WTC11 (cell line): ENCODE data around the gene GSG1L2. TPM values are rescaled to one million over a fixed set of nuclear protein-coding genes. Genes with fewer than 3 reads are reported as not detected.

Experiments
- ATAC-seq: fragments of 200-7000 bp; cut with Tn5 transposase; 2 replicates; pipeline ENCODE4 v1.10.0; 2021; ENCODE audit warnings: mild to moderate bottlenecking, moderate library complexity
- CTCF ChIA-PET: fragments of 300-600 bp; sonication (Branson Sonifier 250); formaldehyde crosslinking; loops from one replicate; lab custom pipeline; 2021; ENCODE audit warnings: antibody characterized with exemption; lab: Charles Lee
- POLR2A ChIA-PET: fragments of 350-600 bp; sonication (Branson Sonifier 250); formaldehyde crosslinking; loops from one replicate; lab custom pipeline; 2021; ENCODE audit warnings: antibody characterized with exemption; lab: Charles Lee
- DNase-seq: peaks from one replicate; pipeline ENCODE4 v3.0.0; 2021; ENCODE audit warnings: low spot score
- H3K27ac Mint-ChIP-seq: 2 replicates; pipeline ENCODE4 v1.8.0; 2021; ENCODE audit warnings: mixed read lengths
- H3K27me3 Mint-ChIP-seq: 2 replicates; pipeline ENCODE4 v1.8.0; 2021; ENCODE audit warnings: low read depth, mild to moderate bottlenecking, moderate library complexity, mixed read lengths
- H3K36me3 Mint-ChIP-seq: 2 replicates; pipeline ENCODE4 v1.8.0; 2021; ENCODE audit warnings: mixed read lengths
- H3K4me1 Mint-ChIP-seq: 2 replicates; pipeline ENCODE4 v1.8.0; 2022; ENCODE audit warnings: mixed read lengths
- H3K4me3 Mint-ChIP-seq: 2 replicates; pipeline ENCODE4 v1.8.0; 2021; ENCODE audit warnings: mild to moderate bottlenecking, moderate library complexity, mixed read lengths
- H3K9me3 Mint-ChIP-seq: 2 replicates; pipeline ENCODE4 v1.8.0; 2021; ENCODE audit warnings: mixed read lengths
- EMX1 ChIP-seq: fragments of 250-450 bp; sonication (Bioruptor Pico); IDR thresholded peaks from 2 replicates; pipeline ENCODE4 v1.8.0; 2021; ENCODE audit warnings: mild to moderate bottlenecking
- FOXJ3 ChIP-seq: sonication (generic); formaldehyde crosslinking; IDR thresholded peaks from 2 replicates; pipeline ENCODE4 v1.9.0; 2021; ENCODE audit warnings: missing genetic modification reagents, mild to moderate bottlenecking, borderline replicate concordance
- FOXP1 ChIP-seq: sonication (generic); formaldehyde crosslinking; IDR thresholded peaks from 2 replicates; pipeline ENCODE4 v1.8.0; 2022; ENCODE audit warnings: missing genetic modification reagents, mild to moderate bottlenecking, moderate library complexity, borderline replicate concordance
- GABPB1 ChIP-seq: sonication (generic); formaldehyde crosslinking; IDR thresholded peaks from 2 replicates; pipeline ENCODE4 v1.8.1; 2023; ENCODE audit warnings: mild to moderate bottlenecking, missing genetic modification reagents
- IRF2 ChIP-seq: sonication (generic); formaldehyde crosslinking; IDR thresholded peaks from 2 replicates; pipeline ENCODE4 v1.8.0; 2022; ENCODE audit warnings: low read depth, missing genetic modification reagents, borderline replicate concordance
- RELA ChIP-seq: sonication (generic); formaldehyde crosslinking; IDR thresholded peaks from 2 replicates; pipeline ENCODE4 v1.8.1; 2022; ENCODE audit warnings: missing genetic modification reagents, mild to moderate bottlenecking, borderline replicate concordance
- ZNF138 ChIP-seq: sonication (generic); formaldehyde crosslinking; conservative IDR thresholded peaks from 2 replicates; pipeline ENCODE4 v1.8.1; 2022; ENCODE audit warnings: mild to moderate bottlenecking, moderate library complexity, missing genetic modification reagents
- ZNF317 ChIP-seq: sonication (generic); formaldehyde crosslinking; IDR thresholded peaks from 2 replicates; pipeline ENCODE4 v1.8.1; 2023; ENCODE audit warnings: low read depth, mild to moderate bottlenecking, moderate library complexity, missing genetic modification reagents, borderline replicate concordance
- ZNF423 ChIP-seq: fragments of 250-450 bp; sonication (Bioruptor Pico); IDR thresholded peaks from 2 replicates; pipeline ENCODE4 v2.1.2; 2022; ENCODE audit warnings: mild to moderate bottlenecking, moderate library complexity
- total RNA-seq: library from RNA; stranded (reverse); gene quantifications from 3 replicates; pipeline ENCODE4 v1.2.3, GENCODE V29; 2021
- TF ChIP-seq, protein P1 (sequence below): fragments of 250-450 bp; sonication (Bioruptor Pico); IDR thresholded peaks from 2 replicates; pipeline ENCODE4 v1.8.0; 2021; ENCODE audit warnings: mild to moderate bottlenecking
- TF ChIP-seq, protein P2 (sequence below): sonication (generic); formaldehyde crosslinking; IDR thresholded peaks from 2 replicates; pipeline ENCODE4 v1.8.1; 2022; ENCODE audit warnings: mild to moderate bottlenecking, moderate library complexity, missing genetic modification reagents
- TF ChIP-seq, protein P3 (sequence below): sonication (generic); formaldehyde crosslinking; IDR thresholded peaks from 2 replicates; pipeline ENCODE4 v1.8.1; 2023; ENCODE audit warnings: mild to moderate bottlenecking, missing genetic modification reagents, borderline replicate concordance
- TF ChIP-seq, protein P4 (sequence below): sonication (generic); formaldehyde crosslinking; IDR thresholded peaks from 2 replicates; pipeline ENCODE4 v1.8.0; 2023; ENCODE audit warnings: missing genetic modification reagents, mild to moderate bottlenecking, borderline replicate concordance
- TF ChIP-seq, protein P5 (sequence below): sonication (generic); formaldehyde crosslinking; conservative IDR thresholded peaks from 2 replicates; pipeline ENCODE4 v1.8.1; 2022; ENCODE audit warnings: mild to moderate bottlenecking, missing genetic modification reagents
- TF ChIP-seq, protein P6 (sequence below): fragments of 250-450 bp; sonication (Bioruptor Pico); IDR thresholded peaks from 2 replicates; pipeline ENCODE4 v1.9.0; 2021; ENCODE audit warnings: mild to moderate bottlenecking
- TF ChIP-seq, protein P7 (sequence below): sonication (generic); formaldehyde crosslinking; IDR thresholded peaks from 2 replicates; pipeline ENCODE4 v1.8.1; 2022; ENCODE audit warnings: low read depth, missing genetic modification reagents, borderline replicate concordance

GSG1L2 gene
- total RNA-seq, 1 experiment from 2014 or later = not detected

DNA sequence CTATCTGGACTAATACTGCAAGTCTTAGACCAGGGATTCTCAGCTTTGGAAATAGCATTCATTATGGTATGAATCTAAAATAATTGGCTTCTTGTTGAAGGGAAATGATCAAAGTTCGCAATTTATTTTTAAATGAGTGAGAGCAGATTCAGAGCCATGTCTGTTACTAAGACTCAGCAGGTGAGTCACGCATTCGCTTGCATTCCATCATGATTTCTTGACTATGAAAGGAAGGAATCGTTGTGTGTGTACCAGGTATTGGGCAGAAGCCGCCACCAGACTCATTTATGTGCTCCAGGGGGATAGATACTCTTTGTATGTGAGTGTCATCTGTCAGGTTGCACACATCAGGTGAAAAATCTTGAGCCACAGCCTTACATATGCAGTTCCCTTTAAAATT lies 10.8 kb downstream of the GSG1L2 start:
- Mint-ChIP-seq H3K9me3 (peaks cover 10% of the 10 kb centered on the region), H3K36me3 (no peaks in the 10 kb centered on the region), H3K27ac (no peak overlapping the region), H3K27me3 (no peaks in the 10 kb centered on the region), H3K4me3 (no peak overlapping the region), H3K4me1 (no peaks in the 10 kb centered on the region)
- ATAC-seq (no peak), DNase-seq (no peak)
- ChIA-PET CTCF (no interaction called here), POLR2A (no interaction called here)
- no peak for TF ChIP-seq FOXP1
- TF ChIP-seq, protein P1, sequence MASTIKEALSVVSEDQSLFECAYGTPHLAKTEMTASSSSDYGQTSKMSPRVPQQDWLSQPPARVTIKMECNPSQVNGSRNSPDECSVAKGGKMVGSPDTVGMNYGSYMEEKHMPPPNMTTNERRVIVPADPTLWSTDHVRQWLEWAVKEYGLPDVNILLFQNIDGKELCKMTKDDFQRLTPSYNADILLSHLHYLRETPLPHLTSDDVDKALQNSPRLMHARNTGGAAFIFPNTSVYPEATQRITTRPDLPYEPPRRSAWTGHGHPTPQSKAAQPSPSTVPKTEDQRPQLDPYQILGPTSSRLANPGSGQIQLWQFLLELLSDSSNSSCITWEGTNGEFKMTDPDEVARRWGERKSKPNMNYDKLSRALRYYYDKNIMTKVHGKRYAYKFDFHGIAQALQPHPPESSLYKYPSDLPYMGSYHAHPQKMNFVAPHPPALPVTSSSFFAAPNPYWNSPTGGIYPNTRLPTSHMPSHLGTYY = no peak
- TF ChIP-seq, protein P2, sequence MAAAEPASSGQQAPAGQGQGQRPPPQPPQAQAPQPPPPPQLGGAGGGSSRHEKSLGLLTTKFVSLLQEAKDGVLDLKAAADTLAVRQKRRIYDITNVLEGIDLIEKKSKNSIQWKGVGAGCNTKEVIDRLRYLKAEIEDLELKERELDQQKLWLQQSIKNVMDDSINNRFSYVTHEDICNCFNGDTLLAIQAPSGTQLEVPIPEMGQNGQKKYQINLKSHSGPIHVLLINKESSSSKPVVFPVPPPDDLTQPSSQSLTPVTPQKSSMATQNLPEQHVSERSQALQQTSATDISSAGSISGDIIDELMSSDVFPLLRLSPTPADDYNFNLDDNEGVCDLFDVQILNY (CRISPR knock-in tag) = no peak
- TF ChIP-seq, protein P3, sequence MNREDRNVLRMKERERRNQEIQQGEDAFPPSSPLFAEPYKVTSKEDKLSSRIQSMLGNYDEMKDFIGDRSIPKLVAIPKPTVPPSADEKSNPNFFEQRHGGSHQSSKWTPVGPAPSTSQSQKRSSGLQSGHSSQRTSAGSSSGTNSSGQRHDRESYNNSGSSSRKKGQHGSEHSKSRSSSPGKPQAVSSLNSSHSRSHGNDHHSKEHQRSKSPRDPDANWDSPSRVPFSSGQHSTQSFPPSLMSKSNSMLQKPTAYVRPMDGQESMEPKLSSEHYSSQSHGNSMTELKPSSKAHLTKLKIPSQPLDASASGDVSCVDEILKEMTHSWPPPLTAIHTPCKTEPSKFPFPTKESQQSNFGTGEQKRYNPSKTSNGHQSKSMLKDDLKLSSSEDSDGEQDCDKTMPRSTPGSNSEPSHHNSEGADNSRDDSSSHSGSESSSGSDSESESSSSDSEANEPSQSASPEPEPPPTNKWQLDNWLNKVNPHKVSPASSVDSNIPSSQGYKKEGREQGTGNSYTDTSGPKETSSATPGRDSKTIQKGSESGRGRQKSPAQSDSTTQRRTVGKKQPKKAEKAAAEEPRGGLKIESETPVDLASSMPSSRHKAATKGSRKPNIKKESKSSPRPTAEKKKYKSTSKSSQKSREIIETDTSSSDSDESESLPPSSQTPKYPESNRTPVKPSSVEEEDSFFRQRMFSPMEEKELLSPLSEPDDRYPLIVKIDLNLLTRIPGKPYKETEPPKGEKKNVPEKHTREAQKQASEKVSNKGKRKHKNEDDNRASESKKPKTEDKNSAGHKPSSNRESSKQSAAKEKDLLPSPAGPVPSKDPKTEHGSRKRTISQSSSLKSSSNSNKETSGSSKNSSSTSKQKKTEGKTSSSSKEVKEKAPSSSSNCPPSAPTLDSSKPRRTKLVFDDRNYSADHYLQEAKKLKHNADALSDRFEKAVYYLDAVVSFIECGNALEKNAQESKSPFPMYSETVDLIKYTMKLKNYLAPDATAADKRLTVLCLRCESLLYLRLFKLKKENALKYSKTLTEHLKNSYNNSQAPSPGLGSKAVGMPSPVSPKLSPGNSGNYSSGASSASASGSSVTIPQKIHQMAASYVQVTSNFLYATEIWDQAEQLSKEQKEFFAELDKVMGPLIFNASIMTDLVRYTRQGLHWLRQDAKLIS (CRISPR knock-in tag) = no peak

DNA sequence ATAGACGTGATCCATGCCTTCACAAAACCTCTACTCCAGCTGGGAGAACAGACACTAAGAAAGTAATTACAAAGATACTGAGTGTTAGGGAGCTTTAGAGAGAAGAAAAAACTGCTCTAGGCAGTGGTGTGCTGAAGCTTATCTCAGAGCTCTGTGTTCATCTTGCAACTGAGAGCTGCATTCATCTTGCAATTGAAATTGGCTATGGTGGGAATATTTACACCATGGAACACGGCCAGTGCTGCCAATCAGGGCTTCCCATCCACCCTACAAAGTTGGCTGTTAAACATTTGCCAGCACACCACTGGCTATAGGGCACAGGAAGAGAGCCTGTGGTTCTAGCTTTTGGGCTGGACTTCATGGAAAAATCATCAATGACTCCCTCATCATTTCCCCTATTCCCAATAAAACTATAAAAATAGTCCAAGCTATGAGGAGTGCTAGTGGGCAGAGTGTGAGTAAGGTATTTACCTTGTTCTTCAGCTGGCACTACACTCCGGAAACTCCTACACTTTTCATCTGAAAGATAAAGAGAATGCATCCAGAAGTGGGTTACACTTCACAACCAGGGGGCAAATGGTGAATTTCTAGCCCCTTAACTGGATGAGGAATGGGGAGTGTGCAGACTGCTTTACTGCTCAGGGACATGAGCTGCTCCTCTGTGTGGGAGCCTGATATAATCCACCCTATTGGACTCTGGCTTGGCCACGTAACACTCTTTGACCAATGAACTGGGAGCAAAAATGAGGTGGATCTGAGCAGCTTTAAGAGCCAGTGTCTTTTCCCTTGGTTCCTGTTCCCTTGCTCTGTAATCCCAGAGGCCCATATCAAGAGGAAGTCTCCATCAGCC lies 11.6 kb downstream of the GSG1L2 start:
- ChIA-PET CTCF (interaction anchor here (1.1 kb wide), 1 partner anchor 42 kb away, joined by 3 read pairs; no protein-coding TSS in a partner anchor), POLR2A (no interaction called here)
- no peak overlapping the region for H3K27ac Mint-ChIP-seq
- TF ChIP-seq GABPB1 (CRISPR knock-in tag) (no peak), IRF2 (CRISPR knock-in tag) (no peak), ZNF423 (CRISPR knock-in tag) (no peak), ZNF317 (CRISPR knock-in tag) (no peak), ZNF138 (CRISPR knock-in tag) (no peak), EMX1 (CRISPR knock-in tag) (no peak), RELA (CRISPR knock-in tag) (no peak), FOXJ3 (CRISPR knock-in tag) (no peak)
- TF ChIP-seq, protein P4, sequence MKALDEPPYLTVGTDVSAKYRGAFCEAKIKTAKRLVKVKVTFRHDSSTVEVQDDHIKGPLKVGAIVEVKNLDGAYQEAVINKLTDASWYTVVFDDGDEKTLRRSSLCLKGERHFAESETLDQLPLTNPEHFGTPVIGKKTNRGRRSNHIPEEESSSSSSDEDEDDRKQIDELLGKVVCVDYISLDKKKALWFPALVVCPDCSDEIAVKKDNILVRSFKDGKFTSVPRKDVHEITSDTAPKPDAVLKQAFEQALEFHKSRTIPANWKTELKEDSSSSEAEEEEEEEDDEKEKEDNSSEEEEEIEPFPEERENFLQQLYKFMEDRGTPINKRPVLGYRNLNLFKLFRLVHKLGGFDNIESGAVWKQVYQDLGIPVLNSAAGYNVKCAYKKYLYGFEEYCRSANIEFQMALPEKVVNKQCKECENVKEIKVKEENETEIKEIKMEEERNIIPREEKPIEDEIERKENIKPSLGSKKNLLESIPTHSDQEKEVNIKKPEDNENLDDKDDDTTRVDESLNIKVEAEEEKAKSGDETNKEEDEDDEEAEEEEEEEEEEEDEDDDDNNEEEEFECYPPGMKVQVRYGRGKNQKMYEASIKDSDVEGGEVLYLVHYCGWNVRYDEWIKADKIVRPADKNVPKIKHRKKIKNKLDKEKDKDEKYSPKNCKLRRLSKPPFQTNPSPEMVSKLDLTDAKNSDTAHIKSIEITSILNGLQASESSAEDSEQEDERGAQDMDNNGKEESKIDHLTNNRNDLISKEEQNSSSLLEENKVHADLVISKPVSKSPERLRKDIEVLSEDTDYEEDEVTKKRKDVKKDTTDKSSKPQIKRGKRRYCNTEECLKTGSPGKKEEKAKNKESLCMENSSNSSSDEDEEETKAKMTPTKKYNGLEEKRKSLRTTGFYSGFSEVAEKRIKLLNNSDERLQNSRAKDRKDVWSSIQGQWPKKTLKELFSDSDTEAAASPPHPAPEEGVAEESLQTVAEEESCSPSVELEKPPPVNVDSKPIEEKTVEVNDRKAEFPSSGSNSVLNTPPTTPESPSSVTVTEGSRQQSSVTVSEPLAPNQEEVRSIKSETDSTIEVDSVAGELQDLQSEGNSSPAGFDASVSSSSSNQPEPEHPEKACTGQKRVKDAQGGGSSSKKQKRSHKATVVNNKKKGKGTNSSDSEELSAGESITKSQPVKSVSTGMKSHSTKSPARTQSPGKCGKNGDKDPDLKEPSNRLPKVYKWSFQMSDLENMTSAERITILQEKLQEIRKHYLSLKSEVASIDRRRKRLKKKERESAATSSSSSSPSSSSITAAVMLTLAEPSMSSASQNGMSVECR = no peak
- TF ChIP-seq, protein P5, sequence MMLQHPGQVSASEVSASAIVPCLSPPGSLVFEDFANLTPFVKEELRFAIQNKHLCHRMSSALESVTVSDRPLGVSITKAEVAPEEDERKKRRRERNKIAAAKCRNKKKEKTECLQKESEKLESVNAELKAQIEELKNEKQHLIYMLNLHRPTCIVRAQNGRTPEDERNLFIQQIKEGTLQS (CRISPR knock-in tag) = no peak
- TF ChIP-seq, protein P6, sequence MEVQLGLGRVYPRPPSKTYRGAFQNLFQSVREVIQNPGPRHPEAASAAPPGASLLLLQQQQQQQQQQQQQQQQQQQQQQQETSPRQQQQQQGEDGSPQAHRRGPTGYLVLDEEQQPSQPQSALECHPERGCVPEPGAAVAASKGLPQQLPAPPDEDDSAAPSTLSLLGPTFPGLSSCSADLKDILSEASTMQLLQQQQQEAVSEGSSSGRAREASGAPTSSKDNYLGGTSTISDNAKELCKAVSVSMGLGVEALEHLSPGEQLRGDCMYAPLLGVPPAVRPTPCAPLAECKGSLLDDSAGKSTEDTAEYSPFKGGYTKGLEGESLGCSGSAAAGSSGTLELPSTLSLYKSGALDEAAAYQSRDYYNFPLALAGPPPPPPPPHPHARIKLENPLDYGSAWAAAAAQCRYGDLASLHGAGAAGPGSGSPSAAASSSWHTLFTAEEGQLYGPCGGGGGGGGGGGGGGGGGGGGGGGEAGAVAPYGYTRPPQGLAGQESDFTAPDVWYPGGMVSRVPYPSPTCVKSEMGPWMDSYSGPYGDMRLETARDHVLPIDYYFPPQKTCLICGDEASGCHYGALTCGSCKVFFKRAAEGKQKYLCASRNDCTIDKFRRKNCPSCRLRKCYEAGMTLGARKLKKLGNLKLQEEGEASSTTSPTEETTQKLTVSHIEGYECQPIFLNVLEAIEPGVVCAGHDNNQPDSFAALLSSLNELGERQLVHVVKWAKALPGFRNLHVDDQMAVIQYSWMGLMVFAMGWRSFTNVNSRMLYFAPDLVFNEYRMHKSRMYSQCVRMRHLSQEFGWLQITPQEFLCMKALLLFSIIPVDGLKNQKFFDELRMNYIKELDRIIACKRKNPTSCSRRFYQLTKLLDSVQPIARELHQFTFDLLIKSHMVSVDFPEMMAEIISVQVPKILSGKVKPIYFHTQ = no peak
- TF ChIP-seq, protein P7, sequence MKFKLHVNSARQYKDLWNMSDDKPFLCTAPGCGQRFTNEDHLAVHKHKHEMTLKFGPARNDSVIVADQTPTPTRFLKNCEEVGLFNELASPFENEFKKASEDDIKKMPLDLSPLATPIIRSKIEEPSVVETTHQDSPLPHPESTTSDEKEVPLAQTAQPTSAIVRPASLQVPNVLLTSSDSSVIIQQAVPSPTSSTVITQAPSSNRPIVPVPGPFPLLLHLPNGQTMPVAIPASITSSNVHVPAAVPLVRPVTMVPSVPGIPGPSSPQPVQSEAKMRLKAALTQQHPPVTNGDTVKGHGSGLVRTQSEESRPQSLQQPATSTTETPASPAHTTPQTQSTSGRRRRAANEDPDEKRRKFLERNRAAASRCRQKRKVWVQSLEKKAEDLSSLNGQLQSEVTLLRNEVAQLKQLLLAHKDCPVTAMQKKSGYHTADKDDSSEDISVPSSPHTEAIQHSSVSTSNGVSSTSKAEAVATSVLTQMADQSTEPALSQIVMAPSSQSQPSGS (CRISPR knock-in tag) = no peak

More for the DNA sequence above, 11.6 kb downstream of the GSG1L2 start:
- Mint-ChIP-seq H3K36me3 (no peaks in the 10 kb centered on the region), H3K9me3 (peaks cover 10% of the 10 kb centered on the region), H3K4me3 (no peak overlapping the region), H3K4me1 (no peaks in the 10 kb centered on the region), H3K27me3 (no peaks in the 10 kb centered on the region)
- no peak for DNase-seq
- ATAC-seq = no peak
